ENCODE measurements around the gene WNT10A.

The WNT10A gene

DNA sequence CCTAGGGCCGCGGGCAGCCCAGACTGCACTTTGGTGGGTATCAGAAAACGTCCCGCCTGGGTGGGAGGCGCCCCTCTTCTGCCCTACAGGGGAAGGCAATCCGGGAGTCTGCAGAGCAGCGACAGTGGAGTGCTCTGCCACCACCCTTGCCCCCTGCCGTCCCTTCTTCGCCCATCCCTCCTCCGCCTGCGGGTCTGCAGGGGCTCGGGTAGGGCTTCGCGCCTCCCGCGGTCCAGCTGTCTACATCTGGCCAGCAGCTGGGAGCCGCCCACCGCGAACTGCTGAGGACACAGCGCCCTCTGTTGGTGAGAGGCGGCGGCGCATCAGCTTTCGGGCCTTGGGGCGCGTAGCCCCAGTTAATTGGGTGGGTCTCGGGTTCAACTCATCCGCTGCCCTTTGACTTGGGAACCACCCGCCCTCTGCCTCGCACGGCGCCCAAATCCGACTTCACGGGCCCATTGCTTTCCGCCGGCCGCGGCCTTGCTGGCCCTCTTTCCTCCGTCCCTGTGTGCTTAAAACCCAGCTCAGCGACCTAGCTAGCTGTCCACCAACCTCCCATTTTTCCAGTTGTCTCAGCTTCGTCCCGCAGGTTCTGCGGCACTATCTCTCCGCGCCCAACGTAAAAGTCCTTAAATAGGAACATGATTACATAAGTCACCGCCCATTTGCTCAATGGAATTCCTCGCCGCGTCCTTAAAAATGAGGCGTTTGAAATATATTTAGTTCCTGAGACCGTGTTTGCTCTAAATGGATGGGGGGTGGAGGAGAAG lies 17.6 kb downstream of the WNT10A start (continued):
- TF ChIP-seq ZNF514 (tag by site-specific recombination; IDR thresholded peaks at IDR 0.05) (no peak), ZFP37 (tag by site-specific recombination; IDR thresholded peaks at IDR 0.05) (no peak), GLI4 (tag by site-specific recombination; IDR thresholded peaks at IDR 0.05) (no peak), ZNF391 (tag by site-specific recombination; IDR thresholded peaks at IDR 0.05; ENCODE audit: borderline replicate concordance, low read depth) (no peak), ZBTB8A (tag by site-specific recombination; IDR thresholded peaks at IDR 0.05) (peak; percentile 39), ZNF529 (tag by site-specific recombination; IDR thresholded peaks at IDR 0.05; ENCODE audit: insufficient replicate concordance) (no peak), ZNF146 (tag by site-specific recombination; IDR thresholded peaks at IDR 0.05) (no peak), ZNF2 (tag by site-specific recombination; IDR thresholded peaks at IDR 0.05) (peak; percentile 73; the same call in 1 of the 2 replicates), ZNF302 (tag by site-specific recombination; IDR thresholded peaks at IDR 0.05; ENCODE audit: low read depth) (no peak), ZNF324 (tag by site-specific recombination; IDR thresholded peaks at IDR 0.05) (no peak), MEIS1 (CRISPR knock-in tag; IDR thresholded peaks at IDR 0.05; ENCODE audit: borderline replicate concordance) (no peak), KLF10 (tag by site-specific recombination; IDR thresholded peaks at IDR 0.05) (no peak), ZNF791 (tag by site-specific recombination; IDR thresholded peaks at IDR 0.05) (no peak), TCF7L2 (IDR thresholded peaks at IDR 0.05; ENCODE audit: borderline replicate concordance, low read depth, low read length) (no peak), ZNF202 (tag by site-specific recombination; IDR thresholded peaks at IDR 0.05; ENCODE audit: borderline replicate concordance) (no peak), KLF1 (tag by site-specific recombination; IDR thresholded peaks at IDR 0.05) (peak; percentile 95), KLF8 (tag by site-specific recombination; IDR thresholded peaks at IDR 0.05) (peak; percentile 84; the same call in 1 of the 2 replicates), ZNF48 (tag by site-specific recombination; IDR thresholded peaks at IDR 0.05) (no peak), ZNF335 (tag by site-specific recombination; conservative IDR thresholded peaks at IDR 0.05) (0 out of 2 replicates have a peak, but pooled peaks have one; percentile 54), ZNF394 (tag by site-specific recombination; IDR thresholded peaks at IDR 0.05; ENCODE audit: borderline replicate concordance) (peak; percentile 29; the same call in 1 of the 2 replicates), ZNF155 (tag by site-specific recombination; IDR thresholded peaks at IDR 0.05) (no peak), ZNF211 (tag by site-specific recombination; IDR thresholded peaks at IDR 0.05; ENCODE audit: low read depth) (no peak), ZNF433 (tag by site-specific recombination; IDR thresholded peaks at IDR 0.05; ENCODE audit: low read depth) (no peak), EGR2 (tag by site-specific recombination; IDR thresholded peaks at IDR 0.05; ENCODE audit: low read depth) (peak; percentile 46; the same call in 1 of the 2 replicates), ZNF776 (tag by site-specific recombination; IDR thresholded peaks at IDR 0.05; ENCODE audit: borderline replicate concordance) (no peak), ZIC2 (tag by site-specific recombination; IDR thresholded peaks at IDR 0.05) (peak; percentile 89), ZNF292 (tag by site-specific recombination; IDR thresholded peaks at IDR 0.05; ENCODE audit: borderline replicate concordance, low read depth) (no peak), BCL11B (tag by site-specific recombination; IDR thresholded peaks at IDR 0.05; ENCODE audit: low read depth) (no peak)
- TF ChIP-seq, protein P1, sequence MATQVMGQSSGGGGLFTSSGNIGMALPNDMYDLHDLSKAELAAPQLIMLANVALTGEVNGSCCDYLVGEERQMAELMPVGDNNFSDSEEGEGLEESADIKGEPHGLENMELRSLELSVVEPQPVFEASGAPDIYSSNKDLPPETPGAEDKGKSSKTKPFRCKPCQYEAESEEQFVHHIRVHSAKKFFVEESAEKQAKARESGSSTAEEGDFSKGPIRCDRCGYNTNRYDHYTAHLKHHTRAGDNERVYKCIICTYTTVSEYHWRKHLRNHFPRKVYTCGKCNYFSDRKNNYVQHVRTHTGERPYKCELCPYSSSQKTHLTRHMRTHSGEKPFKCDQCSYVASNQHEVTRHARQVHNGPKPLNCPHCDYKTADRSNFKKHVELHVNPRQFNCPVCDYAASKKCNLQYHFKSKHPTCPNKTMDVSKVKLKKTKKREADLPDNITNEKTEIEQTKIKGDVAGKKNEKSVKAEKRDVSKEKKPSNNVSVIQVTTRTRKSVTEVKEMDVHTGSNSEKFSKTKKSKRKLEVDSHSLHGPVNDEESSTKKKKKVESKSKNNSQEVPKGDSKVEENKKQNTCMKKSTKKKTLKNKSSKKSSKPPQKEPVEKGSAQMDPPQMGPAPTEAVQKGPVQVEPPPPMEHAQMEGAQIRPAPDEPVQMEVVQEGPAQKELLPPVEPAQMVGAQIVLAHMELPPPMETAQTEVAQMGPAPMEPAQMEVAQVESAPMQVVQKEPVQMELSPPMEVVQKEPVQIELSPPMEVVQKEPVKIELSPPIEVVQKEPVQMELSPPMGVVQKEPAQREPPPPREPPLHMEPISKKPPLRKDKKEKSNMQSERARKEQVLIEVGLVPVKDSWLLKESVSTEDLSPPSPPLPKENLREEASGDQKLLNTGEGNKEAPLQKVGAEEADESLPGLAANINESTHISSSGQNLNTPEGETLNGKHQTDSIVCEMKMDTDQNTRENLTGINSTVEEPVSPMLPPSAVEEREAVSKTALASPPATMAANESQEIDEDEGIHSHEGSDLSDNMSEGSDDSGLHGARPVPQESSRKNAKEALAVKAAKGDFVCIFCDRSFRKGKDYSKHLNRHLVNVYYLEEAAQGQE (tag by site-specific recombination; IDR thresholded peaks at IDR 0.05) = 0 out of 2 replicates have a peak, but pooled peaks have one; percentile 34
- TF ChIP-seq, protein P2, sequence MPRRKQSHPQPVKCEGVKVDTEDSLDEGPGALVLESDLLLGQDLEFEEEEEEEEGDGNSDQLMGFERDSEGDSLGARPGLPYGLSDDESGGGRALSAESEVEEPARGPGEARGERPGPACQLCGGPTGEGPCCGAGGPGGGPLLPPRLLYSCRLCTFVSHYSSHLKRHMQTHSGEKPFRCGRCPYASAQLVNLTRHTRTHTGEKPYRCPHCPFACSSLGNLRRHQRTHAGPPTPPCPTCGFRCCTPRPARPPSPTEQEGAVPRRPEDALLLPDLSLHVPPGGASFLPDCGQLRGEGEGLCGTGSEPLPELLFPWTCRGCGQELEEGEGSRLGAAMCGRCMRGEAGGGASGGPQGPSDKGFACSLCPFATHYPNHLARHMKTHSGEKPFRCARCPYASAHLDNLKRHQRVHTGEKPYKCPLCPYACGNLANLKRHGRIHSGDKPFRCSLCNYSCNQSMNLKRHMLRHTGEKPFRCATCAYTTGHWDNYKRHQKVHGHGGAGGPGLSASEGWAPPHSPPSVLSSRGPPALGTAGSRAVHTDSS (tag by site-specific recombination; IDR thresholded peaks at IDR 0.05) = no peak
- TF ChIP-seq, protein P3, sequence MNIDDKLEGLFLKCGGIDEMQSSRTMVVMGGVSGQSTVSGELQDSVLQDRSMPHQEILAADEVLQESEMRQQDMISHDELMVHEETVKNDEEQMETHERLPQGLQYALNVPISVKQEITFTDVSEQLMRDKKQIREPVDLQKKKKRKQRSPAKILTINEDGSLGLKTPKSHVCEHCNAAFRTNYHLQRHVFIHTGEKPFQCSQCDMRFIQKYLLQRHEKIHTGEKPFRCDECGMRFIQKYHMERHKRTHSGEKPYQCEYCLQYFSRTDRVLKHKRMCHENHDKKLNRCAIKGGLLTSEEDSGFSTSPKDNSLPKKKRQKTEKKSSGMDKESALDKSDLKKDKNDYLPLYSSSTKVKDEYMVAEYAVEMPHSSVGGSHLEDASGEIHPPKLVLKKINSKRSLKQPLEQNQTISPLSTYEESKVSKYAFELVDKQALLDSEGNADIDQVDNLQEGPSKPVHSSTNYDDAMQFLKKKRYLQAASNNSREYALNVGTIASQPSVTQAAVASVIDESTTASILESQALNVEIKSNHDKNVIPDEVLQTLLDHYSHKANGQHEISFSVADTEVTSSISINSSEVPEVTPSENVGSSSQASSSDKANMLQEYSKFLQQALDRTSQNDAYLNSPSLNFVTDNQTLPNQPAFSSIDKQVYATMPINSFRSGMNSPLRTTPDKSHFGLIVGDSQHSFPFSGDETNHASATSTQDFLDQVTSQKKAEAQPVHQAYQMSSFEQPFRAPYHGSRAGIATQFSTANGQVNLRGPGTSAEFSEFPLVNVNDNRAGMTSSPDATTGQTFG (tag by site-specific recombination; IDR thresholded peaks at IDR 0.05; ENCODE audit: borderline replicate concordance) = no peak
- TF ChIP-seq, protein P4, sequence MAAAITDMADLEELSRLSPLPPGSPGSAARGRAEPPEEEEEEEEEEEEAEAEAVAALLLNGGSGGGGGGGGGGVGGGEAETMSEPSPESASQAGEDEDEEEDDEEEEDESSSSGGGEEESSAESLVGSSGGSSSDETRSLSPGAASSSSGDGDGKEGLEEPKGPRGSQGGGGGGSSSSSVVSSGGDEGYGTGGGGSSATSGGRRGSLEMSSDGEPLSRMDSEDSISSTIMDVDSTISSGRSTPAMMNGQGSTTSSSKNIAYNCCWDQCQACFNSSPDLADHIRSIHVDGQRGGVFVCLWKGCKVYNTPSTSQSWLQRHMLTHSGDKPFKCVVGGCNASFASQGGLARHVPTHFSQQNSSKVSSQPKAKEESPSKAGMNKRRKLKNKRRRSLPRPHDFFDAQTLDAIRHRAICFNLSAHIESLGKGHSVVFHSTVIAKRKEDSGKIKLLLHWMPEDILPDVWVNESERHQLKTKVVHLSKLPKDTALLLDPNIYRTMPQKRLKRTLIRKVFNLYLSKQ (tag by site-specific recombination; IDR thresholded peaks at IDR 0.05; ENCODE audit: borderline replicate concordance) = no peak
